ENCODE data around the gene DDX47. TPM values are rescaled to one million over a fixed set of nuclear protein-coding genes. Genes with fewer than 3 reads are reported as not detected.

The DDX47 gene
- total and polyA plus RNA-seq, 2 experiments from 2014 or later, result 54.0 to 90.8 TPM

DNA sequence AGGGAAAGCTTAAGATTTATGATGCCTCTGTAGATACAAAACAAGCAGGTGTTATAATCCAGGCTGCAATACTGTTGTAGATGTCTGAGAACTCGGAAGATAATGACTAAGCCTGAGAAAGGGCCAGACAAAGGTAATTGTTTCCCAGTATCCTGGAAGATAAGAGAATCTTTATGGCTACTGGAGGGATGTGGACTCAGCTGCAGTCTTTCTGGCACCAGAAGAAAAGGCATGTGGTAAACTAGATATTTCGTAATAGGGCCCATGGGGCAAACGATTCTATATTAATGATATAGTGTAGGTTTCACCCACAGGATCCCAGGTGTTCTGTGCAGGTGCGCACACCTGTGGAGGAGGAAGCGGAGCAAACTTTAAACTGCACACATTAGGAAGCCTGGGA lies 36.9 kb upstream of the DDX47 start:
- no peak for ATAC-seq
- no peak for DNase-seq (ENCODE audit: low spot score)

More for the DNA sequence above, 36.9 kb upstream of the DDX47 start:
- H3K9me2 ChIP-seq (ENCODE audit: insufficient read depth), result no peaks in the 10 kb centered on the region
- no peak overlapping the region for H2AFZ ChIP-seq
- H3K27ac ChIP-seq (ENCODE audit: low read depth), result no peak overlapping the region
- no peak overlapping the region for H3K4me3 Mint-ChIP-seq
- H3K79me2 ChIP-seq (replicated peaks; ENCODE audit: insufficient read depth), result no peaks in the 10 kb centered on the region
- no peaks in the 10 kb centered on the region for H4K20me1 ChIP-seq (replicated peaks; ENCODE audit: insufficient read depth)
- H3K27ac Mint-ChIP-seq, result no peak overlapping the region
- H3K36me3 ChIP-seq (ENCODE audit: insufficient read depth), result no peaks in the 10 kb centered on the region
- no peak overlapping the region for H3K4me2 ChIP-seq
- no peak overlapping the region for H3K4me3 ChIP-seq
- no peaks in the 10 kb centered on the region for H3K27me3 ChIP-seq (ENCODE audit: insufficient read depth)
- H3K4me1 Mint-ChIP-seq, result no peaks in the 10 kb centered on the region
- no peaks in the 10 kb centered on the region for H3K4me1 ChIP-seq (ENCODE audit: insufficient read depth)
- H3K9me3 Mint-ChIP-seq, result no peaks in the 10 kb centered on the region; the same call in 2 of the 3 replicates
- H3K36me3 Mint-ChIP-seq (ENCODE audit: low read depth), result no peaks in the 10 kb centered on the region
- no peaks in the 10 kb centered on the region for H3F3A ChIP-seq (replicated peaks; ENCODE audit: low read depth)
- TF ChIP-seq NANOG (IDR thresholded peaks at IDR 0.05; ENCODE audit: borderline replicate concordance), result no peak
- no peak for TF ChIP-seq POLR2AphosphoS5 (IDR thresholded peaks at IDR 0.05; ENCODE audit: low read depth)
- no peak for TF ChIP-seq ZNF462 (CRISPR knock-in tag; IDR thresholded peaks at IDR 0.05)
- TF ChIP-seq STAT1 (IDR thresholded peaks at IDR 0.05; ENCODE audit: unreplicated experiment), result no peak
- no peak for TF ChIP-seq EZH2 (IDR thresholded peaks at IDR 0.05; ENCODE audit: low read depth, unreplicated experiment)
- TF ChIP-seq EZH2phosphoT487 (IDR thresholded peaks at IDR 0.05; ENCODE audit: unreplicated experiment), result no peak
- no peak for TF ChIP-seq CREB1 (CRISPR knock-in tag; IDR thresholded peaks at IDR 0.05; ENCODE audit: low read depth)
- no peak for TF ChIP-seq CTCF (conservative IDR thresholded peaks at IDR 0.05; ENCODE audit: low read depth in 2 of 2)
- TF ChIP-seq ETS1 (IDR thresholded peaks at IDR 0.05), result no peak
- no peak for TF ChIP-seq ZNF331 (CRISPR knock-in tag; IDR thresholded peaks at IDR 0.05; ENCODE audit: low read depth)
- no peak for TF ChIP-seq ZNF114 (CRISPR knock-in tag; IDR thresholded peaks at IDR 0.05)
- TF ChIP-seq, protein P1, sequence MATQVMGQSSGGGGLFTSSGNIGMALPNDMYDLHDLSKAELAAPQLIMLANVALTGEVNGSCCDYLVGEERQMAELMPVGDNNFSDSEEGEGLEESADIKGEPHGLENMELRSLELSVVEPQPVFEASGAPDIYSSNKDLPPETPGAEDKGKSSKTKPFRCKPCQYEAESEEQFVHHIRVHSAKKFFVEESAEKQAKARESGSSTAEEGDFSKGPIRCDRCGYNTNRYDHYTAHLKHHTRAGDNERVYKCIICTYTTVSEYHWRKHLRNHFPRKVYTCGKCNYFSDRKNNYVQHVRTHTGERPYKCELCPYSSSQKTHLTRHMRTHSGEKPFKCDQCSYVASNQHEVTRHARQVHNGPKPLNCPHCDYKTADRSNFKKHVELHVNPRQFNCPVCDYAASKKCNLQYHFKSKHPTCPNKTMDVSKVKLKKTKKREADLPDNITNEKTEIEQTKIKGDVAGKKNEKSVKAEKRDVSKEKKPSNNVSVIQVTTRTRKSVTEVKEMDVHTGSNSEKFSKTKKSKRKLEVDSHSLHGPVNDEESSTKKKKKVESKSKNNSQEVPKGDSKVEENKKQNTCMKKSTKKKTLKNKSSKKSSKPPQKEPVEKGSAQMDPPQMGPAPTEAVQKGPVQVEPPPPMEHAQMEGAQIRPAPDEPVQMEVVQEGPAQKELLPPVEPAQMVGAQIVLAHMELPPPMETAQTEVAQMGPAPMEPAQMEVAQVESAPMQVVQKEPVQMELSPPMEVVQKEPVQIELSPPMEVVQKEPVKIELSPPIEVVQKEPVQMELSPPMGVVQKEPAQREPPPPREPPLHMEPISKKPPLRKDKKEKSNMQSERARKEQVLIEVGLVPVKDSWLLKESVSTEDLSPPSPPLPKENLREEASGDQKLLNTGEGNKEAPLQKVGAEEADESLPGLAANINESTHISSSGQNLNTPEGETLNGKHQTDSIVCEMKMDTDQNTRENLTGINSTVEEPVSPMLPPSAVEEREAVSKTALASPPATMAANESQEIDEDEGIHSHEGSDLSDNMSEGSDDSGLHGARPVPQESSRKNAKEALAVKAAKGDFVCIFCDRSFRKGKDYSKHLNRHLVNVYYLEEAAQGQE (IDR thresholded peaks at IDR 0.05; ENCODE audit: unreplicated experiment), result no peak
- no peak for TF ChIP-seq JUNB (IDR thresholded peaks at IDR 0.05; ENCODE audit: unreplicated experiment)
- H3K27me3 Mint-ChIP-seq (ENCODE audit: insufficient read depth, low read depth, poor library complexity), result no peaks in the 10 kb centered on the region

Data from GM23338 (cell line).